Measurements from ENCODE around the gene IQCH.

GRCh38 chr15:67407786-67408185 is 153.2 kb downstream of the IQCH start:
- TF ChIP-seq GABPA (tag; conservative IDR thresholded peaks at IDR 0.05; ENCODE audit: low read depth): no peak
- TF ChIP-seq MTA1 (IDR thresholded peaks at IDR 0.05; ENCODE audit: borderline replicate concordance): no peak
- TF ChIP-seq FOS (IDR thresholded peaks at IDR 0.05; ENCODE audit: extremely low read depth, insufficient read length): no peak
- no peak for TF ChIP-seq POLR2A (conservative IDR thresholded peaks at IDR 0.05)
- TF ChIP-seq EP400 (IDR thresholded peaks at IDR 0.05): no peak

Measured in K562 (cell line).